C4-2B (cell line): ENCODE results near the gene LYPLA2.
"Not testable (repeated sequence)": the region's sequence is repeated elsewhere in the genome, so short reads cannot be mapped to it uniquely, and the experiment has no call there.

Experiments
- H3K27ac ChIP-seq: fragments of 450-650 bp; 2 replicates; pipeline ENCODE4 v1.5.1; 2017
- ZFX ChIP-seq: fragments of 450-650 bp; IDR thresholded peaks from 2 replicates; pipeline ENCODE4 v1.6.1; 2017
- TF ChIP-seq, protein P1 (sequence below): fragments of 450-650 bp; conservative IDR thresholded peaks from 2 replicates; pipeline ENCODE4 v1.5.1; 2017; ENCODE audit warnings: mild to moderate bottlenecking

The LYPLA2 gene

DNA sequence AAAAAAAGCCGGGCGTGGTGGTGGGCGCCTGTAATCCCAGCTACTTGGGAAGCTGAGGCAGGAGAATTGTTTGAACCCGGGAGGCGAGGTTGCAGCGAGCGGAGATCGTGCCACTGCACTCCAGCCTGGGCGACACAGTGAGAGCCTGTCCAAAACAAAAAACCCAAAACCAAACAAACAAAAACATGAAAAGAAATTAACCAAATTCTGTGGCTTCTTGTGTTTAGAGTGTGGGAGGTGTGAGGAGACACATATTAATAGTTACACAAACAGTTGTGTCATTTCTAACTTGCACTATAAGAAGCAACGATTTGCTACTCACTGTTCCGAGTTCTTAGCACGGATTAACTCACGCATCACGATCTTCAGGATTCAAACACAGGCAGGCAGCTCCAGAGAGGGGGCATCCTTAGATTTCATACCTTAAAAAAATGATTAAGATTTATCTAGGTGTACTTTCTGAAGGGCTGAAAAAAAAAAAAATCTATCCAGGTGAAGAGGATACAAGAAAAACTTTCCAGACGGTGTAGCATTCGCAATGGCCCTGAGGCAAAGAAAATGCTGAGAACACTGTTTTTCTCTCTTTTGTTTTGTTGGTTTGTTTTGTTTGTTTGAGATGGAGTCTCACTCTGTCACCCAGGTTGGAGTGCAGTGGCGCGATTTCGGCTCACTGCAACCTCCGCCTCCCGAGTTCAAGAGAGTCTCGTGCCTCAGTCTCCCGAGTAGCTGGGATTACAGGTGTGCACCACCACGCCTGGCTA is 35.0 kb downstream of the LYPLA2 start:
- H3K27ac ChIP-seq = peak overlapping the region; percentile 92
- TF ChIP-seq ZFX = no peak
- TF ChIP-seq, protein P1, sequence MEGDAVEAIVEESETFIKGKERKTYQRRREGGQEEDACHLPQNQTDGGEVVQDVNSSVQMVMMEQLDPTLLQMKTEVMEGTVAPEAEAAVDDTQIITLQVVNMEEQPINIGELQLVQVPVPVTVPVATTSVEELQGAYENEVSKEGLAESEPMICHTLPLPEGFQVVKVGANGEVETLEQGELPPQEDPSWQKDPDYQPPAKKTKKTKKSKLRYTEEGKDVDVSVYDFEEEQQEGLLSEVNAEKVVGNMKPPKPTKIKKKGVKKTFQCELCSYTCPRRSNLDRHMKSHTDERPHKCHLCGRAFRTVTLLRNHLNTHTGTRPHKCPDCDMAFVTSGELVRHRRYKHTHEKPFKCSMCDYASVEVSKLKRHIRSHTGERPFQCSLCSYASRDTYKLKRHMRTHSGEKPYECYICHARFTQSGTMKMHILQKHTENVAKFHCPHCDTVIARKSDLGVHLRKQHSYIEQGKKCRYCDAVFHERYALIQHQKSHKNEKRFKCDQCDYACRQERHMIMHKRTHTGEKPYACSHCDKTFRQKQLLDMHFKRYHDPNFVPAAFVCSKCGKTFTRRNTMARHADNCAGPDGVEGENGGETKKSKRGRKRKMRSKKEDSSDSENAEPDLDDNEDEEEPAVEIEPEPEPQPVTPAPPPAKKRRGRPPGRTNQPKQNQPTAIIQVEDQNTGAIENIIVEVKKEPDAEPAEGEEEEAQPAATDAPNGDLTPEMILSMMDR = no peak

DNA sequence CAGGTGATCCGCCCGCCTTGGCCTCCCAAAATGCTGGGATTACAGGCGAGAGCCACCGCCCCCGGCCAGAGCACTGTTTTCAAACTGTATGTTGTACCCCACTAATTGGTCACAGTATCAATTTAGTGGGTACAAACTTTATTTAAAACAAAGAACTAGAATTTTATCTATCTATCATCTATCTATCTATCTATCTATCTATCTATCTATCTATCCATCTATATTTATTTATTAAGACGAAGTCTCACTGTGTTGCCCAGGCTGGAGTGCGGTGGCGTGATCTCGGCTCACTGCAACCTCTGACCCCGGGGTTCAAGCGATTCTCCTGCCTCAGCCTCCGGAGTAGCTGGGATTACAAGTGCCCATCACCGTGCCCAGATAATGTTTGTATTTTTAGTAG is 35.6 kb downstream of the LYPLA2 start:
- not testable (repeated sequence) for H3K27ac ChIP-seq

DNA sequence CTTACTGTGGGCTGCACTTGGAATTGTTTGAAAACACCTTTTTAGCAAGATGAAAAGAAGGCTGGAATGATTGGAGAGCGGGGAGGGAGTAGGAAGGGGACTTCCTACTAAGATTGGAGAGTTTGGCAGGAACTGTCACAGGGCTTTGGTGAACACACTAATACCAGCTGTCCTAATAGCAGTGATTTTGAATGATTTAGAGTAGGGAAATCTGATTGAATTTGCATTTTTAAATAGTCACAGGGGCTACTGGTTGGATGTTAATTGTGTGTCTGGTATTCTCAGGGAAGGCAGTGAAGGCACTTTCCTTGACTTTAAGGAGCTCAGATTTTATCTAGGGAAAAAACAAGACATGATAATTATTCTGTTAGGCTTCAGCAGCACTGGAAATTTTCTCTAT is 36.8 kb downstream of the LYPLA2 start:
- H3K27ac ChIP-seq = no peak overlapping the region

DNA sequence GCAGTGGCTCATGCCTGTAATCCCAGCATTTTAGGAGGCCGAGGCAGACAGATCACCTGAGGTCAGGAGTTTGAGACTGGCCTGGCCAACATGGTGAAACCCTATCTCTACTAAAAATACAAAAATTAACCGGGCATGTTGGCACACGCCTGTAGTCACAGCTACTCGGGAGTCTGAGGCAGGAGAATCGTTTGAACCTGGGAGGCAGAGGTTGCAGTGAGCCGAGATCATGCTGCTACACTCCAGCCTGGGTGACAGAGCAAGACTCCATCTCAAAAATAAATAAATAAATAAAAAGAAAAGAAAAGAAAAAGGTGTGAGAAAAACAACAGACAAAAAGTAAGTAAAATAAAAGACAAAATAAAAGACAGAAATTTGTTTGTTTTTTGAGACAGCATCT is 43.2 kb downstream of the LYPLA2 start:
- not testable (repeated sequence) for H3K27ac ChIP-seq

More for the DNA sequence above, 36.8 kb downstream of the LYPLA2 start:
- TF ChIP-seq, protein P1 = no peak

DNA sequence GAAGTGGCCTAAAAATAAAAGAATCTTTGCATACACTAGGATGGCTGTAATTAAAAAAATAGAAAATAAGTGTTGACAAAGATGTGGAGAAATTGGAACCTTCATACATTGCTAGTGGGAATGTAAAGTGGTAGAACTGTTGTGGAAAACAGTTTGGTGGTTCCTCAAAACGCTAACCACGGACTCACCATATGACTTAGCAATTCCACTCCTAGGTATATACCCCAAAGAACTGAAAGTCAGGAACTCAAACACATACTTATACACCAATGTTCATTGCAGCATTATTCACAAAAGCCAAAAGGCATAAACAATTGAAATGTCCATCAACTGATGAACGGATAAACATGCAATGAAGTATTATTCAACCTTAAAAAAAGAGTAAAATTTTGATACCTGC is 45.1 kb downstream of the LYPLA2 start:
- H3K27ac ChIP-seq = no peak overlapping the region

DNA sequence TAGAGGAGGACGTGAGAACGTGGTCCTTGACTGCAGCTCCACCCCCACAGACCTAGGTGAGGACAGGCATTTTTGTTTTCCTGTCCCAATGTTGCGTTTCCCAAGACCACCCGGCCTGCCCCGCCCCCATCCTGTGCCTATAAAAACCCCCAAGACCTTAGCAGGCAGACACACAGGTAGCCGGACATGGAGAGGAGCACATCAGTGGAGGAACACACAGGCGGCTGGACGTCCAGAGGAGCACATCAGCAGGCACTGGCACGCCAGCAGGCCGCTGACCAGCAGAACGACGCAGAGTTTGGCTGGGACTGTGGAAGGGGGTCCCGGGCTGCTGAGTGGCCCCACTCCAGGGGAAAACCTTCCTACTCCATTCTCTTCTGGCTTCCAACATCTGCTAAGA is 47.0 kb downstream of the LYPLA2 start:
- H3K27ac ChIP-seq = no peak overlapping the region
- TF ChIP-seq, protein P1 = no peak
- no peak for TF ChIP-seq ZFX

More for the DNA sequence above, 45.1 kb downstream of the LYPLA2 start:
- no peak for TF ChIP-seq ZFX
- TF ChIP-seq, protein P1 = no peak

DNA sequence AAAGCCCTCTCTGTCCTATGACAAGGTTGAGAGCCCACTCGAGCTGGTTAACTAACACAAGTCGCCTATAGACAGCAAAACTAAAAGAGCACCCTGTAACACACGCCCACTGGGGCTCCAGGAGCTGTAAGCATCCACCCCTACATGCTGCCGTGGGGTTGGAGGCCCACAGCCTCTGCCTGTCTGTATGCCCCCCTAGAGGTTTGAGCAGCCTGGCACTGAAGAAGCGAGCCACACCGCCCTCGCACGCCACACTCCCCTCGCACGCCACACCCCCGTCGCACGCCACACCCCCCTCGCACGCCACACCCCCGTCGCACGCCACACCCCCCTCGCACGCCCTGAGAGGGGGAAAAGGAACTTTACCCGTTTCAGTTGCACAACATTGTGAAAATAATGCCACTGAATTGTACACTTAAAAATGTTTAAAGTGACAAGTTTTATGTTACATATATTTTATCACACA is 47.5 kb downstream of the LYPLA2 start:
- TF ChIP-seq, protein P1 = no peak
- no peak for TF ChIP-seq ZFX
- H3K27ac ChIP-seq = no peak overlapping the region

DNA sequence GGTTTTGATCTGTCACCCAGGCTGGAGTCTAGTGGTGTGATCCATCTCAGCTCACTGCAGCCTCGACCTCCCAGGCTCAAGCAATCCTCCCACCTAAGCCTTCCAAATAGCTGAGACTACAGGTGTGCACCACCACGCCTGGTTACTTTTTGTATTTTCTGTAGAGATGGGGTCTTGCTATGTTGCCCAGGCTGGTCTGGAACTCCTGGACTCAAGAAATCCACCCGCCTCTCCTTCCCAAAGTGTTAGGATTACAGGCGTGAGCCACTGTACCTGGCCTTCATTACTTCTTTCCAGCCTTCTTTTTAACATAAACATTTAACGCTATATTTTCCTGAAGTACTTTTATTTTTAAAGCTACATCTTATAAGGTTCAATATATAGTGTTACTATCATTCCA is 52.7 kb downstream of the LYPLA2 start:
- H3K27ac ChIP-seq = no peak overlapping the region
- no peak for TF ChIP-seq ZFX
- TF ChIP-seq, protein P1 = no peak
